HG02763 (cell line): ENCODE results near the gene CYBA.
A peak's percentile ranks its signal among the peaks of the same experiment; 100 is the strongest.

Experiments
- ATAC-seq: cut with Tn5 transposase; IDR thresholded peaks from one replicate; pipeline ENCODE4 v1.9.1; 2021; ENCODE audit warnings: mild to moderate bottlenecking, moderate library complexity; ENCODE audit not compliant: unreplicated experiment

CYBA gene

DNA sequence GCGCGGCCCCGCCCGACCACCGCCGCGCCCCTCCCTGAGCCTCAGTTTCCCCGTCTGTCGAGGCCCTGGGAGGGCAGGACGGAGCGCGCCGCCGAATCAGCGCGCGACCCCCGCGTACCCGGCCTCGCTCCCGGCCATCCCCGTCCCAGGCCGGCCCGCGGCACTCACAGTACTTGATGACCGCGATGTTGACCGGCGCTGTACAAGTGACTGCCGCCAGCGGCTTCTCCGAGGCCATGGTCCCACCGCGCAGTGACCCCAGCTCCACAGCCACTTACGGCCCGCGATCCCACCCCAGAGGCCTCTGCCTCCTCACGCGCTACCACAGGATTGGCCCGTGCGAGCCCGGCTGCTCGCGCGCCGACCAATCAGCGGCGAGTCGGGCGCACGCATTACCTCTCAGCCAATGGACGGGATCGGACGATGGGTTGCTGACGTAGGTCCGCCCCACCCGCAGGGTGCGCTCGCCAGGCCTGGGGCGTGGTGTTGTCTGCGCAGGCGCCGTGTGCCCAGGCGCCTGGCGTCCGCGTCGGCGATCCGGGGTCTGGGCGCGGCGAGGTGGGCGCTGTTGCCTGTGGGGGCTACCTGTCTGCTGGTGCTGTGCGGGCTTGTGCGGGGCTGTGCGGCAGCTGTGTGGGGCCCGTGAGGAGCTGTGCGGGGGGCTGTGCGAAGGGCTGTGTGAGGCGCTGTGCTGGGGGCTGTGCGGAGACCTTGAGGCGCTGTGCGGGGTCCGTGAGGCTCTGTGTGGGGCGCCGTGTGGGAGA, 12.2 kb upstream of the CYBA start, which contains the start of gene MVD:
Gene MVD (minus strand): TSS at position 249 of the 764 bp plus-strand sequence. CDS start 11 bp downstream, at position 238.
- ATAC-seq, result peak; percentile 89

- ATAC-seq, result no peak
Measured at GRCh38 chr16:88662222-88662842, 11.5 kb upstream of the CYBA start.

GRCh38 chr16:88661468-88661867, 10.6 kb upstream of the CYBA start:
- no peak for ATAC-seq

GRCh38 chr16:88659160-88659559, 8.3 kb upstream of the CYBA start:
- no peak for ATAC-seq

DNA sequence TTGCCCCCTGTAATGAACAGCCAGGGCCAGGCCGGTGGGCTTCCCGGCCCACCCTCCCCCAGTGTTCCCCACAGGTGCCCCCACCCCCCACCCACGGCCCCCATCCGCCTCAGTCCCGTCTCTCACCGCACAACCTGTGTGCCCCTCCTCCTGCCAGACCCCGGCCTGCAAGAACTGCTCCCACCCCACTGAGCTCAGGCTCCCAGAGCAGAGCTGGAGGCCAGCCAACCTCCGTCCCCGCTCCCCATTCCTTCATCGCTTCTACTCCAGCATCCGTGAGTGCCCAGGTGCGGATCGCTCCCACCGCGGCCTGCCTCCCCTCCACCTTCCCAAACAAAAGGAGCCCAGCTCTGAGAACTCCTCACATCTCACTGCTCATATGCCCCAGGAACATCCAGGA, 7.9 kb upstream of the CYBA start:
- ATAC-seq, result no peak

DNA sequence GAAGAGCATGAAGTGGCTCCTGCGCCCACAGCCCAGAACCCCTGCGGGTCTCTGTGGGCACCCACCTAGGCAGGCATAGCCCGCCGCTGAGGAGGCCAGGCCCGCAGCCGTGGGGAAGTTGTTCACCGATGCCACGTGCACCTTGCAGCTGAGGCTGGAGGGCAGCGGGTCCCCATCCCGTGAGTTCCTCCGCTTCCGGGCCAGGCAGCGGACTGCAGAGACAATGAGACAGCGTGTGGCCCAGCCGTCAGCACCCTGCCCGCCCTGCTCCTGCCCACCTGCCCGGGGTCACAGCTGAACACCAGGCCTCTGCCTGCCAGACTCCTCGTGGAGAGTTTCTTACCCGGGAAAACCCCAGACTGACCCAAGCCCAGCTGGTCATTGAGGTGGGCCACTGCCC, 6.5 kb upstream of the CYBA start:
- no peak for ATAC-seq

DNA sequence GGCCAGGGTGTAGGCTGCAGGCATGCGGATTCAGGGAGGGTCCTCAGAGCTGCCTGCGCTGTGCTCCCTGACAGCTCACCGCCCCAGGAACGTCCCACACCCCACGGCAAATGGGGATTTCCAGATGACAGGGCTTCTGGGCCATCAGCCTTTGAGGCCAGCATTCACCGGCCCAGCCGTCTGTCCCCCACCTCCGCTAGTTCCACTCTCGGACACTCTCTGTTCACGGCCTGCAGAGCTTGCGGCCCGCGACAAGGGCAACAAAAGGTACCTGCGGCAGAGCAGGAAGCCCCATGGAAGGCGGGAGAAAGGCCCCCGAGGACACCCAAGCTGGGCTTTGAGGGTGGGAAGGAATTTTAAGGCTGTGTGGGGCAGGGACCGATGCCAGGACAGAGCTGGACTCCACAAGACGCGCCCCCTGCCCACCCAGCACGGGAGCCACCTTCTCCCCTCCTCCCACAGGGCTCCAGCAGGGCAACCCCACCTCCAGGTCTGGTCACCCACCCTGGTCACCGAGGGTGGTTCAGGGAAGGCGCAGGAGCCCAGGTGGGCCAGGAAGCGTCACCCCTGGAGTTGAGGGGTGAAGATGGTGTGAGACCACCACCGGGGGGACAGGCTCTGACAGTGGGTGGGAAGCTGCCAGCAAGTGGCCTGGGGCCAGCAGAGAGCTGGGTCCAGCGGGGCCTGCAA, 5.6 kb upstream of the CYBA start:
- no peak for ATAC-seq

DNA sequence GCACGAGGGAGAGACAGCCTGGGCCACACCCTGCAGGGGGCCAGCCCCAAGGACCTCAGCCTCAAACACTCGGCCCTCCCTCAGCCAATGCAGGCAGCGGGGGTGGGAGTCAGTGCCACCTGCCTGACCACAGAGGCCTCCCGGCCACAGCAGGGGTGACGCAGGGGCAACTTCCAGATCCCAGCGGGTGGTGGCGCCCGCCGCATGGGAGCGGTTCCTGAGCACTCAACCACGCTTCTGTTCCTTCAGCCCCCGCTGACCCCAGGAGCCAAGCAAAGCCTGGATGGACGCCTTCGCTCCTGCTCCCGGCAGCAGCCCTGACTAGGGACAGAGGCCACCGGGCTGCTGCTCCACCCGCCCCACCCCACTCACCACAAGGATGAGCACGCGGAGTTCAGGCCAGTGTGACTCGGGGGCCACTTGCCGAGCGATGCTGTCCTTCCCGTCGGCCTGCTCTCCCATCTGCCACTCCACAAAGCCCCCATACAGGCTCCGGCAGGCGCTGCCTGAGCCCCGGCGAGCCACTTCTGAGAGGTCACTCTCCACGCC, 5.0 kb upstream of the CYBA start:
- ATAC-seq, result no peak

DNA sequence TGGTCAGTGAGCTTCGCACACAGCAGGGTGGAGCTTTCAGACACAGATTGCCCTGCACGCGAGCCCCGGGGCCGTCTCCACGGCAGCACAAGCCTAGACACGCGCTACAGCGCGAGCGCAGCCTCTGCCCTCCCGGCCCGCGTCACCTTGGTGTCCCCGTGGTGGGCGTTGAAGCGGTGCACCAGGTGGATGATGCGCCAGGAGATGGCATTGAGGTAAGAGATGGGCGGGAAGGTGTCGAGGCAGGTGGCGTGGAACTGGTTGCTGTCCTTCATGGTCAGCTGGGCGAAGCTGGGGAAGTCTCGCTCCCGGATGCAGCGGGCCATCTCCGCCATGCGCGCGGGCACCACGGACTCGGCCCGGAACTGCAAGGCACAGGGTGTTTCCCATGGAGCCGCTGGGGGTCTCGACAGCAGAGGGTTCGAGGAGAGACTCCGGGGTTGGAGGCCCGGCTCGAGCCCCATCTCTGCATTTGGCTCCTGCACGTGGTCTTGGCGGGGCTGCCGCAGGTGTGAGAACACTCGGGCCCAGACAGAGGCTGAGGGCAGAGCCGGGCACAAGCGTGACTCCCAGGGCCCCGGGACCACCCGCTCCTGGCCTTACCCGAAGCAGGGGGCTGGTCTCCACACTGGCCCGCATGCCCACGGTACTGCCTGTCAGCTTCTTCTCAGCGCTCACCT, 4.3 kb upstream of the CYBA start:
- ATAC-seq, result no peak

GRCh38 chr16:88654363-88655052, 3.7 kb upstream of the CYBA start:
- ATAC-seq, result no peak

DNA sequence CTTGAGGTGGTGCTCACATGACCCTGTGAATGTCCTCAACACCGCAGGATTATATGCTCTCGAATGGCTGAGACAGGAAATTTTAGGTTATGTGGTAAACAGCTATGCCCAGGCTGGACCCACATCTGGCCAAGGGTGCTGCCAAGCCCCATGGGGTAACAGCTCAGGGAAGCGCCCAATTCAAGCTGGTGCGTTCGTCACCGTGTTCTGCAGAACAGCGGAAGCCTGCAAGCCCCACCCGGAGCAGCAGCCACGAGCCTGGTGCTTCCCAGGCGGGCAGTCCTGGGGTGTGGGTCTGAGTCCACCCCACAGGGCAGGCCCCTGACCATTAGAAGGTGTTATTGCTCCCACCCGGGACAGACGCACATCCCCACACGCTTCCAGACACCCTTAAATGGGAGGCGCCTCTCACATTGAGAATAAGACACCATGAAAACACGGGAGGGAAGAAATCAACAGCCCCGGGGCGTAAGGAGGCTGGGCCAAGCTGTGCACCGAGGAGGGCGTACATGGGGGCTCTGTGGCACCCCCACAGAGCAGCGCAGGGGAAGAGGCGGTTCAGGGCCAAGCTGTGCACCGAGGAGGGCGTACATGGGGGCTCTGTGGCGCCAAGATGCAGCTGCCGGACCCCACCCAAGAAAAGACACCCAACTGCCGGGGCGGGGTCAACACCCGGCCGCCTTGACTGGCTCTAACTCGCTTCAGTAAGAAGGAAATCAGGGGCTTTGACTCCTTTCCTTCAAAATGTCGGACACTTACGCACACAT, 2.9 kb upstream of the CYBA start:
- ATAC-seq, result no peak

- ATAC-seq, result no peak
Measured at GRCh38 chr16:88653101-88653500, 2.2 kb upstream of the CYBA start.

GRCh38 chr16:88652762-88653063, 1.9 kb upstream of the CYBA start:
- ATAC-seq, result no peak

- no peak for ATAC-seq
Measured at GRCh38 chr16:88651989-88652761, 1.3 kb upstream of the CYBA start.

- ATAC-seq, result peak; percentile 65
Measured at GRCh38 chr16:88651276-88651988, 579 bp upstream of the CYBA start.

GRCh38 chr16:88649924-88650748, 717 bp downstream of the CYBA start:
- ATAC-seq, result peak; percentile 6

GRCh38 chr16:88649195-88649923, 1.5 kb downstream of the CYBA start:
- no peak for ATAC-seq
